NCI-H146 treated with DMSO at 0.1 percent for 48 hours (cell line): ENCODE results near the gene UBE3A.
"Not testable (repeated sequence)": the region's sequence is repeated elsewhere in the genome, so short reads cannot be mapped to it uniquely, and the experiment has no call there.

Source experiments
- DNase-seq: peaks from one replicate; lab custom pipeline; 2025; ENCODE audit not compliant: unreplicated experiment; lab: John Stamatoyannopoulos, UW

Gene UBE3A

GRCh38 chr15:25438601-25439368 lies at the start of gene UBE3A:
Gene UBE3A, minus strand, starts transcription at chr15:25439024. Its CDS starts 29,917 bp downstream, at chr15:25409107.
- peak; percentile 57 for DNase-seq

- DNase-seq = no peak
Observed at GRCh38 chr15:25487226-25487884, 48.5 kb upstream of the UBE3A start.

DNA sequence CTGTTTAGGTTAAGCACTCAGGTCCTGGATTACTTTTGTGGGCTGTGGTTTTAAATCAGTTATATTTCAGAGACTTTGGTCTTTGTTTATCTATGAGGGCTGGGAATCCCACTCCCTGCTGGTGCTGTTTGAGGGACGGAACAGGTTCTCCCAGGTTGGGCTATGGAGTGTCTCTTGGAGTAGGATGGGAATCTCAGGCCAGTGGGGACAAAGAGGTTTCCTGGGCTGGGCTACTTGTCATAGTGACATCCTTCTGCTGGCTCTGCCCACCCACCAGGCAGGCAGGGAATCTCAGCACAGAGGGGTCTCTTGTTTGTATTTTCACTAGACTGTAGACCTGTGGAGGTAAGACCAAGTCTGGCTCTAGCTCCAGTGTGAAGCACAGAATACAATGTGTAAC lies 47.2 kb upstream of the UBE3A start:
- no peak for DNase-seq

- DNase-seq = peak; percentile 26
Observed at GRCh38 chr15:25481208-25481859, 42.5 kb upstream of the UBE3A start.

- no peak for DNase-seq
Observed at GRCh38 chr15:25478313-25478712, 39.5 kb upstream of the UBE3A start.

DNA sequence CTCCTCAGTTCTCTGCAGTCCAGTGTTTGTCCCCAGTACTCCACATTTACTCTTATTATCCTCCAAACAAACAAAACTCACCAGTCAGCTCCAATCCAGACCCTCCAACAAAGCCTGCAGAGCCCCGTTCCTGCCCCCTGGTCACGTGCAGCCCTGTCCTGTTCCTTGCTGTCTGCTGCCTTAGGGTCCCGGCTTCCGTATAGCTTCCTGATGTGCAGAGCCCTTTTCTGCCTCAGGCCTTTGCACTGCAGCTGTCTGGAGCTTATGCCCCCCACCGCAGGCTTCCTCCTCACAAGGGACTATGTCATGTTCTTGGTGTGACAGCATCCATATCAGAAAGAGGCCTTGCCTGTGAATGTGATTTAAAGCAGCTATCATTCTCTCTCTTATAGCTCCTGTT lies 39.0 kb upstream of the UBE3A start:
- DNase-seq = no peak

GRCh38 chr15:25474251-25474650 lies 35.4 kb upstream of the UBE3A start:
- DNase-seq = no peak

DNA sequence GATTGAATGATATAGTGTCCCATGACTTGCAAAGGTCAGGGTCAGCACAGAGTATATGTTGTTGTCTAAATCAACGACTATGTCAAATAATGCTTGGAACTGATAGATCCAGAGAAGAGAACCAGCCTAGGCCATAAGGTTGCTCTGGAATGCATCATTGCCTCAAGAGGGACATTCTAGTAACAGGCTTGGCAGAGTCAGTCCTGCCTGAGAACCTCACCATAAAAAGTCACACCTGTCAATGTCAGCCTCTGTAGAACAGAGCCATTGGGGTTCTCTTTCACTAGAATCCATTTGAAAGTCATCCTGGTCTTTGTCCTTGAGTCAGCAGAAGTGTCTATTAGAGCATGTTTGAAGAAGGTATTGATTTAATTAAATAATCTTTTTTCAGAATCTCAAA lies 31.4 kb upstream of the UBE3A start:
- DNase-seq = no peak

- no peak for DNase-seq
Observed at GRCh38 chr15:25469377-25469776, 30.6 kb upstream of the UBE3A start.

DNA sequence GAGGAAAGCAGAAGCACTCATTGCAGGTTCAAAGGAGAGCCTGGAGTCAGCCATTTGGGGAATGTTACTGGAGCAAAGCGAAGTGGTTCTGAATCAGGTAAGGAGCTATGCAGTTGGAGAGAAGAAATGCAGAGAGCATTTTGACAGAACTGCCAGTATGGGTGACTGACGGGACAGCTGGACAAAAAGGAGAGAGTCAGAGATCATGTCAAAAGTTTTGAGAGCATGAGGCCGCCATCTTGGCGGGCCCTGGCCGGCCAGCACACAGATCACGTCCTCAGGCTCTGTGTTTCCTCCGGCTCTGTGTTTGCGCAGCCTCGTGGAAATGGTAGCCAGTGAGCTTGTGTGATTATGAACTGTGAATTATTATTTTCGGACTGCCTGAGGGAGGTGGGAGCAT lies 29.8 kb upstream of the UBE3A start:
- DNase-seq = no peak

- DNase-seq = no peak
Observed at GRCh38 chr15:25465835-25466234, 27.0 kb upstream of the UBE3A start.

DNA sequence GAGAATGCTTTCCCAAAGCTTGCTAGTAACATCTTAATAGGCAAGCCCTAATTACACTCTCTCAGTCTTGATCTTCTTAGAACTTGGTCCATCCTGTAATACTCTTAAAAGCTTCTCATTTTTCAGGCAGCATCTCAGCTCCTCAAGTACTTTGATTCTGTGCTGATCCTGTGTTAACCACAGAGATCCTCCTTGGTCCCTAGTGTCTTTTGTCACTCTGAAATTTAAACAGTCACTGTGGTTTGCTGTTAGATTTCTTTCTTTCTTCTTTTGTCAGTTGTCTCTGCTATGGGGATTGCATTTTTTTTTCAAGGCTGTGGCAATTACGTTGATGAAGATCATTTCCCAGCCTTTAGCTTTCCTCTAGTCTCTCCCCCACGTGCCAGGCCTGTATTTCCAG lies 26.0 kb upstream of the UBE3A start:
- no peak for DNase-seq

DNA sequence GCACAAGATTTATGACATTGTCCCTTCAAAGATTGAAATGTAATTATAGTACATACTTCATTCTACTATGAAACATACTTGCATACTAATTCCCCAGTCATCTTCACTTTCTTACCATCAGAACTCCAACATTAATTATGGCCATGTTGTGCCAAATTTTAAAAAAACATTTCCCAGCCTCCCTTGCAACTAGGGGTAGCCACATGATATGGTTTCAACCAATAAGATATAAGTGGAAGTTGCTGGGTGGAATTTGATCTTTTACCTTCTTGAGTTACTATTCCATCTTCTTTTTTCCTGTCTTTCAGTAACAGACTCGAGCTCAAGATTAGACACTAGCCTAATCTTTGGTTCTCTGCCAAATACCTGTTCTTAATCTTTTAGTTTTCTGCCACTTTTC lies 25.6 kb upstream of the UBE3A start:
- no peak for DNase-seq

- no peak for DNase-seq
Observed at GRCh38 chr15:25456196-25456595, 17.4 kb upstream of the UBE3A start.

DNA sequence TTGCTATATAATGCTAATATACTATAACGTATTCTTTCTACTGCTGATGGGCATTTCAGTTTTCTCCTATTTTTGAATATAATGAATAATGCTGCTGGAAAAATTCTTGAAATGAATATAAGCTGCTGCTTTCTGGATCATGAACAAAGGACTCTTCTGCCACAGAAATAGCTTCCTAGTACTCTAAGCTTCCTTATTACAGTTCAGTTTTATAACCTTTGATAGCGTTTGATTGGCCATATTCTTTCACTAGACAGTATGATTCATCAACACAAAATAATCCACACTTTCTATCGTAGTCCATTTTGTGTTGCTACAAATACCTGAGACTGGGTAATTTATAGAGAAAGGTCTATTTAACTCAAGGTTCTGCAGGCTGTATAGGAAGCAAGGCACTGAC lies 16.4 kb upstream of the UBE3A start:
- DNase-seq = no peak

GRCh38 chr15:25454771-25455170 lies 15.9 kb upstream of the UBE3A start:
- no peak for DNase-seq

DNA sequence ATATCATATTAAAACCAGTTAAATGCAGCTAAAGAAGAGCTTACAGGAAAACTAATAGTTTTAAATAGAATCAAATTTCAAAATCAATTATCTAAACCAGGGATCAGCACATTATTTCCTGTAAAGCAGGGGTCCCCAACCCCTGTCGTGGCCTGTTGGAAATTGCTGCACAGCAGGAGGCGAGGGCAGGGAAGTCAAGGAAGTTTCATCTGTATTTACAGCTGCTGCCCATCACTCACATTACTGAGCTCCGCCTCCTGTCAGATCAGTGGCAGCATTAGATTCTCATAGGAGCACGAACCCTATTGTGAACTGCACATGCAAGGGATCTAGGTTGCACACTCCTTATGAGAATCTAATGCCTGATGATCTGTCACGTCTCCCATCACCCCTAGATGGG lies 14.4 kb upstream of the UBE3A start:
- DNase-seq = not testable (repeated sequence)

DNA sequence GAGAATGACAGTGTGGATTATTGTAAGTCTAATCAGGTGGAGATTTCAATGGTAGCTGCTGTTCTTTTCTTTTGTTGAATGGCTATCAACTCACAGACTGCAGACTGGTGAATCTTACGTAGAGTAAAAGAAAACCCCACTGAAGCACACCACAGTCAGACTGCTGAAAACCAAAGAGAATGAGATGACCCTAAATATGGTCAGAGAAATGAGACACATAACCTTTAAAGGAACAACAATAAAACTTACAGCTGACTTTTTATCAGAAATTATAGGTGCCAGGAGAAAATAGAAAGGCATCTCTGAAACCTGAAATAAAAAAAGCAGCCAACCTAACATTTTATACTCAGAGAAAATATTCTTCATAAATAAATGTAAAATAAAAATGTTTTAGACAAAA lies 12.7 kb upstream of the UBE3A start:
- no peak for DNase-seq

GRCh38 chr15:25450163-25450562 lies 11.3 kb upstream of the UBE3A start:
- DNase-seq = no peak

GRCh38 chr15:25446076-25446475 lies 7.3 kb upstream of the UBE3A start:
- no peak for DNase-seq

GRCh38 chr15:25445412-25445811 lies 6.6 kb upstream of the UBE3A start:
- DNase-seq = no peak

DNA sequence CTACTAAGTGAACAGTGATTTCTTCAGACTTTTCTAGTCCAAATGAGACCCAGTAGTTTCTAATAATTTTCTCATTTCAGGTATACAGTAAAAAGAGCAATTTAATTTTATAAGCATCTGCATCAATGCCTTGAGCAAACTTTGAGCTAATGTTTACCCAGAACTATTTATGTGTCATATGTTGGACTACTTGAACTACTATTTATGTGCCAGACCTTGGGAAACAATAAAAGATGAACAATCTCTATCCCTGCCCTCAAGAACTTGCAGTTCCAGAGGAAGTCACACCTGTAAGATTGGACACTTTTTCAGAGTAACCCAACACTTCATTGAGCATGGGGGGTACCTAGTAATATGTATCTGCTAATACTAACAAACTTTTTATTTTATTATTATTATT lies 2.3 kb upstream of the UBE3A start:
- DNase-seq = no peak
